Liver (tissue), 3 donors: Measurements from ENCODE around the gene RAB2B.

Experiments used
- EGR1 ChIP-seq, 2 donors: IDR thresholded peaks; 2 replicates each; pipeline ENCODE4 v1.6.1; 2016 to 2018; ENCODE audit warnings: antibody characterized with exemption in 2 of 2, low read depth in 2 of 2
- FOXA1 ChIP-seq: IDR thresholded peaks from 2 replicates; pipeline ENCODE4 v1.6.1; 2016; ENCODE audit warnings: antibody characterized with exemption
- GABPA ChIP-seq, 2 donors: IDR thresholded peaks in 1 of 2; conservative IDR thresholded peaks in 1 of 2; 2 replicates each; pipeline ENCODE4 v1.6.1; 2016; ENCODE audit warnings: antibody characterized with exemption in 2 of 2, mild to moderate bottlenecking in 1 of 2, moderate library complexity in 1 of 2
- HNF4A ChIP-seq, 2 donors: conservative IDR thresholded peaks; 2 replicates each; pipeline ENCODE4 v1.6.1; 2016; ENCODE audit warnings: antibody characterized with exemption in 2 of 2, mild to moderate bottlenecking in 2 of 2
- JUND ChIP-seq, 2 donors: IDR thresholded peaks; 2 replicates each; pipeline ENCODE4 v1.6.1; 2016; ENCODE audit warnings: antibody characterized with exemption in 2 of 2
- RAD21 ChIP-seq, 2 donors: IDR thresholded peaks; 2 replicates each; pipeline ENCODE4 v1.6.1; 2016; ENCODE audit warnings: antibody characterized with exemption in 2 of 2, mild to moderate bottlenecking in 2 of 2
- RXRA ChIP-seq, 2 donors: IDR thresholded peaks; 2 replicates each; pipeline ENCODE4 v1.6.1; 2017 to 2018; ENCODE audit warnings: antibody characterized with exemption in 2 of 2, mild to moderate bottlenecking in 1 of 2
- SP1 ChIP-seq: IDR thresholded peaks from 2 replicates; pipeline ENCODE4 v1.6.1; 2018; ENCODE audit warnings: antibody characterized with exemption, mild to moderate bottlenecking
- TAF1 ChIP-seq: conservative IDR thresholded peaks from 2 replicates; pipeline ENCODE4 v1.6.1; 2016; ENCODE audit warnings: antibody characterized with exemption, mild to moderate bottlenecking
- YY1 ChIP-seq: IDR thresholded peaks from 2 replicates; pipeline ENCODE4 v1.6.1; 2016; ENCODE audit warnings: antibody characterized with exemption, mild to moderate bottlenecking
- TF ChIP-seq, protein P1 (sequence below): fragments of 150-350 bp; IDR thresholded peaks from 2 replicates; pipeline ENCODE4 v1.5.1; 2017; ENCODE audit warnings: improper control_type of control experiment, low read depth, low read length; ENCODE audit not compliant: missing input control
- TF ChIP-seq, protein P2 (sequence below): IDR thresholded peaks from 2 replicates; pipeline ENCODE4 v1.6.1; 2016; ENCODE audit warnings: antibody characterized with exemption
- TF ChIP-seq, protein P3 (sequence below): IDR thresholded peaks from 2 replicates; pipeline ENCODE4 v1.6.1; 2016; ENCODE audit warnings: antibody characterized with exemption, mild to moderate bottlenecking
- TF ChIP-seq, protein P4 (sequence below): IDR thresholded peaks from 2 replicates; pipeline ENCODE4 v1.6.1; 2016; ENCODE audit warnings: antibody characterized with exemption
- donor health status: healthy.
- donor health status: healthy.

DNA sequence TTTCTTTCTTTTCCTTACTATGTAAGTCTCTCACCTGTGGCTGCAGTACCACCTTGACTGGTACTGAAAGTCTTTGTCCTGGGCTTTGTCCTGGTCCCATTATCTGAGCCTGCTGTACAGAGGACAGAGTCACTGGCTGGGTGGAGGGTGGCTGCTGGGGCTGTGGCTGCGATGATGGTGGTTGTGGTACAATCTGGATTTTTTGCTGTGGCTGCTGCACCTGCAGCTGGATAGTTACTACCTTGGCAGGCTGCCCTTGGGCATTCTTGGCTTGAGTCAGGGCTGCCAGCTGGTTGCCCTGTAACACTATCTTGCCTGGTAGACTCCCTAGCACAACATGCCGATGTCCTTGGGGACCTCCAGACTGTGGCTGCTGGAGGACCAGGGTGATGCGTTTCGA lies 47.8 kb downstream of the RAB2B start:
- TF ChIP-seq, protein P1, sequence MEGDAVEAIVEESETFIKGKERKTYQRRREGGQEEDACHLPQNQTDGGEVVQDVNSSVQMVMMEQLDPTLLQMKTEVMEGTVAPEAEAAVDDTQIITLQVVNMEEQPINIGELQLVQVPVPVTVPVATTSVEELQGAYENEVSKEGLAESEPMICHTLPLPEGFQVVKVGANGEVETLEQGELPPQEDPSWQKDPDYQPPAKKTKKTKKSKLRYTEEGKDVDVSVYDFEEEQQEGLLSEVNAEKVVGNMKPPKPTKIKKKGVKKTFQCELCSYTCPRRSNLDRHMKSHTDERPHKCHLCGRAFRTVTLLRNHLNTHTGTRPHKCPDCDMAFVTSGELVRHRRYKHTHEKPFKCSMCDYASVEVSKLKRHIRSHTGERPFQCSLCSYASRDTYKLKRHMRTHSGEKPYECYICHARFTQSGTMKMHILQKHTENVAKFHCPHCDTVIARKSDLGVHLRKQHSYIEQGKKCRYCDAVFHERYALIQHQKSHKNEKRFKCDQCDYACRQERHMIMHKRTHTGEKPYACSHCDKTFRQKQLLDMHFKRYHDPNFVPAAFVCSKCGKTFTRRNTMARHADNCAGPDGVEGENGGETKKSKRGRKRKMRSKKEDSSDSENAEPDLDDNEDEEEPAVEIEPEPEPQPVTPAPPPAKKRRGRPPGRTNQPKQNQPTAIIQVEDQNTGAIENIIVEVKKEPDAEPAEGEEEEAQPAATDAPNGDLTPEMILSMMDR = no peak
- TF ChIP-seq, protein P2, sequence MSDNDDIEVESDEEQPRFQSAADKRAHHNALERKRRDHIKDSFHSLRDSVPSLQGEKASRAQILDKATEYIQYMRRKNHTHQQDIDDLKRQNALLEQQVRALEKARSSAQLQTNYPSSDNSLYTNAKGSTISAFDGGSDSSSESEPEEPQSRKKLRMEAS = no peak
- TF ChIP-seq, protein P3, sequence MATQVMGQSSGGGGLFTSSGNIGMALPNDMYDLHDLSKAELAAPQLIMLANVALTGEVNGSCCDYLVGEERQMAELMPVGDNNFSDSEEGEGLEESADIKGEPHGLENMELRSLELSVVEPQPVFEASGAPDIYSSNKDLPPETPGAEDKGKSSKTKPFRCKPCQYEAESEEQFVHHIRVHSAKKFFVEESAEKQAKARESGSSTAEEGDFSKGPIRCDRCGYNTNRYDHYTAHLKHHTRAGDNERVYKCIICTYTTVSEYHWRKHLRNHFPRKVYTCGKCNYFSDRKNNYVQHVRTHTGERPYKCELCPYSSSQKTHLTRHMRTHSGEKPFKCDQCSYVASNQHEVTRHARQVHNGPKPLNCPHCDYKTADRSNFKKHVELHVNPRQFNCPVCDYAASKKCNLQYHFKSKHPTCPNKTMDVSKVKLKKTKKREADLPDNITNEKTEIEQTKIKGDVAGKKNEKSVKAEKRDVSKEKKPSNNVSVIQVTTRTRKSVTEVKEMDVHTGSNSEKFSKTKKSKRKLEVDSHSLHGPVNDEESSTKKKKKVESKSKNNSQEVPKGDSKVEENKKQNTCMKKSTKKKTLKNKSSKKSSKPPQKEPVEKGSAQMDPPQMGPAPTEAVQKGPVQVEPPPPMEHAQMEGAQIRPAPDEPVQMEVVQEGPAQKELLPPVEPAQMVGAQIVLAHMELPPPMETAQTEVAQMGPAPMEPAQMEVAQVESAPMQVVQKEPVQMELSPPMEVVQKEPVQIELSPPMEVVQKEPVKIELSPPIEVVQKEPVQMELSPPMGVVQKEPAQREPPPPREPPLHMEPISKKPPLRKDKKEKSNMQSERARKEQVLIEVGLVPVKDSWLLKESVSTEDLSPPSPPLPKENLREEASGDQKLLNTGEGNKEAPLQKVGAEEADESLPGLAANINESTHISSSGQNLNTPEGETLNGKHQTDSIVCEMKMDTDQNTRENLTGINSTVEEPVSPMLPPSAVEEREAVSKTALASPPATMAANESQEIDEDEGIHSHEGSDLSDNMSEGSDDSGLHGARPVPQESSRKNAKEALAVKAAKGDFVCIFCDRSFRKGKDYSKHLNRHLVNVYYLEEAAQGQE = no peak
- TF ChIP-seq JUND (IDR thresholded peaks at IDR 0.05) (no peak), YY1 (no peak), RAD21 (IDR thresholded peaks at IDR 0.05) (no peak), TAF1 (no peak), SP1 (no peak), GABPA (IDR thresholded peaks at IDR 0.05 in 1 of 2, conservative IDR thresholded peaks at IDR 0.05 in 1 of 2) (no peak), RXRA (IDR thresholded peaks at IDR 0.05) (no peak), HNF4A (conservative IDR thresholded peaks at IDR 0.05) (no peak), FOXA1 (no peak), EGR1 (IDR thresholded peaks at IDR 0.05; ENCODE audit: low read depth in 2 of 2) (no peak)
- TF ChIP-seq, protein P4, sequence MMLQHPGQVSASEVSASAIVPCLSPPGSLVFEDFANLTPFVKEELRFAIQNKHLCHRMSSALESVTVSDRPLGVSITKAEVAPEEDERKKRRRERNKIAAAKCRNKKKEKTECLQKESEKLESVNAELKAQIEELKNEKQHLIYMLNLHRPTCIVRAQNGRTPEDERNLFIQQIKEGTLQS = no peak
